ENCODE measurements around the gene FCRL1.

FCRL1 gene, protein sequence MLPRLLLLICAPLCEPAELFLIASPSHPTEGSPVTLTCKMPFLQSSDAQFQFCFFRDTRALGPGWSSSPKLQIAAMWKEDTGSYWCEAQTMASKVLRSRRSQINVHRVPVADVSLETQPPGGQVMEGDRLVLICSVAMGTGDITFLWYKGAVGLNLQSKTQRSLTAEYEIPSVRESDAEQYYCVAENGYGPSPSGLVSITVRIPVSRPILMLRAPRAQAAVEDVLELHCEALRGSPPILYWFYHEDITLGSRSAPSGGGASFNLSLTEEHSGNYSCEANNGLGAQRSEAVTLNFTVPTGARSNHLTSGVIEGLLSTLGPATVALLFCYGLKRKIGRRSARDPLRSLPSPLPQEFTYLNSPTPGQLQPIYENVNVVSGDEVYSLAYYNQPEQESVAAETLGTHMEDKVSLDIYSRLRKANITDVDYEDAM

DNA sequence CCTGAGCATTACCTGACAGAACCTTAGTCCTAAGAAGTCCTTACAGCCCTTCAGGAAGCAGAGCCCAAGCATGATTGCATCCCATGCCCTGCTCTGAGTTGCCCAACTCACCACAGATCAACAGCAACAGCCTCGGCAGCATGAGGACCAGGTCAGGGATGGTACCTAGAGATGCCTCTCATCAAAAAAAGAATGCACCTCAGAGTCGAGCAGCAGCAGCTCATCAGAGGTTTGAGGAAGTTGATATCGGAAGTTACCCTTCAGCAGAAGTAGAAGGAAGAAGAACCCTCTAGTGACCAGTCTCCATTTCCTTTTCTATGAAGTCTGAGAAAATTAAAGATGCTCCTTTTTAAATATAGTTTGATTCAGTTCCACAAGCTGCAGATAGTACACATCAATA lies at the start of gene FCRL1:
Gene FCRL1 (minus strand): TSS at position 225 of the 400 bp plus-strand sequence. CDS start 83 bp downstream, at position 142.
- DNase-seq = no peak

DNA sequence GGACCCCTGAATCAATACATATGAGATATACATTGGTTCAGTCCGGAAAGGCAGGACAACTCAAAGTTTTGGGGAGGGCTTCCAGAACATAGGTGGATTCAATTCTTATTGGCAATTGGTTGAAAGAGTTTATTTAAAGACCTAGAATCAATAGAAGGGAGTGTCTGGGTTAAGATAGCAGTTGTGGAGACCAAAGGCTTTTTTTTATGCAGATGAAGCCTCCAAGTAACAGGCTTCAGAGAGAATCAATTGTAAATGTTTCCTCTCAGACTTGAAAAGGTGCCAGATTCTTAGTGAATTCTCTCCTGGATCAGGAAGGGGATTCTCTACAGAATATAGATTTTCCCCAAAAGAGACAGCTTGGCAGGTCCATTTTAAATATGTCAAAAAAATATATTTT lies 48.7 kb upstream of the FCRL1 start:
- DNase-seq = no peak

DNA sequence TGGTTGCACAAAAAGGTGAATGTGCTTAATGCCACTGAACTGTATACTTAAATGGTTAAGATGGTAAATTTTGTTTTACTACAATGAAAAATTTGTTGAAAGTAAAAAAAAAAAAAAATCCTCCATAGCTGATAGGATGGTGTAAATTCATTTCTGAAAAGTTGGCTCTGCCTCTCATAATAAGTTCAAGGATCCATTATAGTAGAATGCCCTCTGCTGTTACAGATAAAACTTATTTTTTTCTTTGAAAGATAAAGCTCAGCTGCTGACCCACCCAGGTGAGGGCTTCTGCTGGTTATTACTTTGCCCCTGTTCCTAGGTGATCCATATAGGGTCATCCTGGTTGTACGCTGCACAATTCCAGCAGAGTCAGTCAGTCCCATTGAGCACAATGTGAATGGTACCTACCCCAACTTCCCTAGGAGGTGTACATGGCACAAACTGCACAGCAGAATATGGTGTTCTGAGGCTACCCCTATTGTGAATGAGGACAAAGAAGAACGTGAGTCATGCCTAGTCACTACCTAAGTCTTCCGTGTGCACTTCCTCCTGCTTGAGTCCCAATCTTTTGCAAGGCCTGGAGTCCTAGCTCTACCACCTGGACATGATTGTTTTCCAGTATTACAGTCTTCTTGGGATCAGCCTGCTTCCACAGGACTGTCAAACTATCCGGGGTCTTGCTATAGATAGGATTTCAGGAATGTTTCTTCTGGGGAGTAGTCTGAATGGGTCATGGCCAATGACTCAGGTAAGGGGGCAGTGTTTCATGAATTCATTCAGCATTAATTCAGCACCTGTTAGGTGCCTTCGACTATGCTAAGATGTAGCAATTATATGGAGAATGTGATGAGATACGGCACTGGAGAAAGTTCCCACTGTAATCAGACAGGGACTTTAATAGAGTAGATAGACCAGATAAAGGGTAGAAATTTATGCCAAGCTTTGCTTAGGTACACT lies 42.5 kb upstream of the FCRL1 start:
- DNase-seq = no peak

DNA sequence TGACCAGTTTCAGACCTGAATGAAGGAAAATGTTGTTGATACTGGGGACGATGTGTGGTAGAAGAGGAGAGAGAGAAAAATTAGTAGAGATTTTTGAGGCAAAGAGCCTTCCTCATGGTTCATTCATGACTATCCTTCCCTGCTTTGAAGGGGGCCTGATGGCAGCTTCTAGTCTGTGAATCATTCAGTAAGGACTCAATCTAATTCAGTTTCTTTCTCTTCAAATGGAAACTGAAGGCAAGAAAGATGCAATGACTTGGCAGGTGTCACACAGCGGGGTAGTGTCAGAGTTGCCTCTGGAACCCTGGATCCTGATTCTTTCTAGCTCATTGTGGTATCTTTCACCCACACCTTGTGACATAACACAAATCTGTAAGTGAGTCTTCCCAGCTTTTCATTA lies 36.6 kb upstream of the FCRL1 start:
- DNase-seq = no peak

DNA sequence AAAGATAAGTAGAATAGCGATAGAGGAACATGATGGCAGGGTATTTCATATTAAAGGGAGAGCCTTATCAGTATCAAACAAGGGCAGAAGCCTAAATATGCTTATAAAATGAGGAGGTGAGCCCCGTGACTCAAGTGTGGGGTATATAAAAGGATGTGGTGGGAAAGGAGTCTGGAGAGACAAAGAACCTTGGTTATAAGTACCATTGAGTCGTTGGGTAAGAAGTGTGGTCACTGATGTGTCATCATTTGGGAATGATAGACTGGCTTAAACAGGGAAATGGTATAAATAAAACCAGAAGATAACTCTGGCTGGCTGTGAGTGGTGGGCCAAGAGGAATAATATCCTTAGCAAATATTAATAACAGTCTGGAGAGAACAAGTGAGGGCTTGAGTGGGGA lies 32.6 kb upstream of the FCRL1 start:
- DNase-seq = no peak

DNA sequence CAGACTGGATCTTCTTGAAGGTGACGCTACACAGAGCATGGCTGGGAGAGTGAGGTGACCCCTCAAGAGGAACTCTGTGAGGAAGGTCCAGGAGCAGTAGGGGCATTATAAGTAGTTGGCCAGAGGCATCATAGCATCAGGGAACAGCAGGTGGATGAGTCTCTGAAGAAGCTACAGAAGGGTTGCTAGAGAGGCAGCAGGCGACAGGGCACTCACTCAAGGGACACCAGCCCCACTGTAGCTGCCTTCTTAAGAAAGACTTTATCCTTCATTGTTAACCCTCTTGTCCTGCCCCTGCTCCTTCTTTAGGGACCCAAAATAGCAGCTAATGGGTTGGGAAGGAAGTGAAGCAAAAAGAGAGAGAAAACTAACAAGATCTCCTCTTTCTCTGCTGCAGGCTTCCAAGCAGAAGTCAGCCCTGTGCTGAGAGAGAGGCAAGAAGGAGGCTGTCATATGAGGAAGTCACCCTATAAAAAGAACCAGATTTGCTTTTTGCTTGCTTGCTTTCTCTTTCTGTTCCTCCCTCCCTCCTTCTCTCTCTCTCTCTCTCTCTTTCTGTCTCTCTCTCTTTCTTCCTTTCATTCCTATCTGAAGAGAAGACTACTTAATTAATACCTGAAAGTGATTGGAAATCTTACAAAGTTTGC lies 29.4 kb upstream of the FCRL1 start:
- DNase-seq = no peak

DNA sequence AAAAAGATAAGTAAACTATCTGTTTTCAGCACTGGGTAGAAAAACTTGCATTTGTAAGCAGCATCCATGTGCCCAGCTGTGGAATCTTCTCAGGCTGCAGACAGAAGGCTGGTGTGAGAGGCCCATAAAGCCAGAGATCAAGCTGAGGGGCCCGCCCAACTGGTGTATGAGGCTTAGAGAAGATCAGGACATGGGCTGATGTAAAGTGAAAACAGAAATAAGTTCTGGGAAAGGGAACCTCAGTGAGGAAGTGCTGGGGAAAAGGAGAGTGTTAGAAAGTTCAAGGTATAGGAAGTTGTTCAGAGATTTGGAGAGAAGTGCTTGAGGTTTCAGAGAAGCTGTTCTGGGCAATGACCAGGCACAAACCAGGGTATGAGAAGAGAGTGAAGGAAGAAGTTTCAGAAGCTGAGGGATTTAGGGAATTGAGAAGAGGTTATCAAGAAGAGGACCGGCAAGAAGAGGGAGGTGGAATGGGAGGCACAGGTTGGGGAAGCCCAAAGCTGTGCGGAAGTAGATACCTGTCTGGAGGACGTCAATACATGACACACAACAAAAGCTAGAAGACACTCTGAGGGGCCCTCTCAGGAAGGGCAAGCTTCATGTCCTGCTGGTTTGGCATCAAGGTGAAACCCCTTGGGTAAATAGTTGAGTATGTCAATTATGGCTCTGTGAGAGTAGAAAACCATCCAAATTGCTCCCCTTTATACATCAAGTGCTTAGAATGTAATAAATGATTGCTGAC lies 24.3 kb upstream of the FCRL1 start:
- no peak for DNase-seq

DNA sequence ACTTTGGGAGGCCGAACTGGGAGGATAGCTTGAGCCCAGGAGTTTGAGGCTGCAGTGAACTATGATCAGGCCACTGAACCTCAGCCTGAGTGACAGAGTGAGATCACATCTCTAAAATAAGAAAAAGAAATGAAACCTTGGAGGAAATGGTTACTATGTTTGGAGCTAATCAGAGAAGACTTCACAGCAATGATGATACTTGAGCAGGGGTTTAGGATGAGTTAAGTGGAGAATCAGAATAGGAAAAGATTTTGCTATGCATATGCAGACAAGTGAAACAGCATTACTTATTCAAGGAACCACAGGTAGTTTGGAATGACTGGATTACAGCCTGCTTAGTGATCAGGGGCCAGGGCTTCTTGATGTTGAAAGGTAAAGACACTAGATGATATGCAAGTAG lies 23.0 kb upstream of the FCRL1 start:
- no peak for DNase-seq

DNA sequence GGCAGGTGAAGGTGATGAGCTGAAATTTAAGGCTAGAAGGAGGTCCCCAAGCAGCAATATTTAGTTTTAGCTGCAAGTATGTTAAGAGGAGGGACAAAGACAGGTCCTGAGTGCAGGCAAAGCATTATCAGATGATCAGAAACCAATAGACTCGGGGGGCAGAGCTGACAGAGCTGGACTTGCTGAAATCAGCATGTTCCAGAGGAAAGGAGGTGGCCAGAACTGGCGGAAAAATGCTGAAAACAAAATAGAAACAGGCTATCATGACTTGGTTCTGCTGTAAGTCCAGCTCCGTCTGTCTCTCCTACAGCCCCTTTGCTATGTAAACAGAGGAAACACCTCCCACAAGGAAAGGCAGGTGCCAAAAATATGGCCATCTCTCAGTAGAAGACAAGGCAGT lies 21.8 kb upstream of the FCRL1 start, which contains the start of gene CD5L:
Gene CD5L (minus strand): TSS at position 101 of the 400 bp plus-strand sequence. CDS start 107 bp downstream, outside the sequence.
- DNase-seq = no peak

DNA sequence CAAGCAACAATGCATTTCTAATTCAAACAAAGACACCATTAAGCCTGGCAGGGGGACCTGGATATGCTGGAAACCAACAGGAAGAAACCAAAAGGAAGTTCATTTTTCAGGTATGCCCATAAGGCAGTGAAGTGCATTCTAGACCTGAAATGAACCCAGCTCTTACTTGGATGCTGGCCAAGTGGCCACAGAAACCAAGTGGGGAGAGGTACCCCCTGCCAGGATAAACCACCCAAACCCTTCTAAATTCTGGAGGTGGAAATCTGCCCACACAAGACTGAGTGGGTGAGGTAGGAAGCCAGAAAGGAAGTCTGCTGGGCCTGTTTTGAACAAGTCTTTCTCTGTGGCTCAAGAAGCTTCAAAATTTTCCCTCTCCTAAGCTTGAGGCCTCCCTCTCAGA lies 19.0 kb upstream of the FCRL1 start:
- no peak for DNase-seq

DNA sequence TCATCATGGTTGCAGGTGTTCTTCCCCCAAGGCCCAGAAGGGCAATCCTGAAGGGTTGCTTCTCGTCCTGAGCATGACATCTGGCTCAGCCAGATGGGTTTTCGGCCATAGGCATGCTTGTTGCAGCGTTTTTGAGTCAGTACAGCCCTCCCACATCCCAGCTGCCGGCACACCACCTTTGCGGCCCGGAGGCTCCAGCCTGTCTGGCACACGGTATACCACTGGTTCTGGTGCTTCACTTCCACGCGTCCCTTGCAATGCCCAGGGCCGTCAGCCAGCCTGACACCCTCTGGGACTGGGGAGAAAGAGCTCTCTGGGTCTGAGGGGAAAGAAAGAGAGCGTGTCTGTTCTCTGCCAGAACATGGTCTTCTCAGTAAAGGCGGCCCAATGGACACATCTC lies 14.5 kb upstream of the FCRL1 start:
- no peak for DNase-seq

DNA sequence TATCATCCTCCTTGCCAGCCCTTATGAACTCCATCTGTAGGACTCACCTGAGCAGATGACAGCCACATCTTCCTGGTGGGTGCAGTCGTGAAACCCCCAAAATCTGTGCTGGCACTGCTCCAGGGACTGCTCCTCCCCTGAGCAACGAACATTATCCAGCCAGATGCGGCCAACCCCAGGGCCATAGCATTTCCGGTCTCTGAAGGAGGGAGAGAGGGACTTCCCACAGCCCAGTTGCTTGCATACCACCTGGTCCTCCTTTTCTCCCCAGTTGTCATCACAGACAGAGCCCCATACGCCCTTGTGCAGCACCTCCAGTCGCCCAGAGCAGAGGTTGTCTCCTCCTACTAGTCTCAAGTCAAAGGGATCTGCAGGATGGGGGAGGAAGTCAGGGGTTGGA lies 13.2 kb upstream of the FCRL1 start:
- no peak for DNase-seq

DNA sequence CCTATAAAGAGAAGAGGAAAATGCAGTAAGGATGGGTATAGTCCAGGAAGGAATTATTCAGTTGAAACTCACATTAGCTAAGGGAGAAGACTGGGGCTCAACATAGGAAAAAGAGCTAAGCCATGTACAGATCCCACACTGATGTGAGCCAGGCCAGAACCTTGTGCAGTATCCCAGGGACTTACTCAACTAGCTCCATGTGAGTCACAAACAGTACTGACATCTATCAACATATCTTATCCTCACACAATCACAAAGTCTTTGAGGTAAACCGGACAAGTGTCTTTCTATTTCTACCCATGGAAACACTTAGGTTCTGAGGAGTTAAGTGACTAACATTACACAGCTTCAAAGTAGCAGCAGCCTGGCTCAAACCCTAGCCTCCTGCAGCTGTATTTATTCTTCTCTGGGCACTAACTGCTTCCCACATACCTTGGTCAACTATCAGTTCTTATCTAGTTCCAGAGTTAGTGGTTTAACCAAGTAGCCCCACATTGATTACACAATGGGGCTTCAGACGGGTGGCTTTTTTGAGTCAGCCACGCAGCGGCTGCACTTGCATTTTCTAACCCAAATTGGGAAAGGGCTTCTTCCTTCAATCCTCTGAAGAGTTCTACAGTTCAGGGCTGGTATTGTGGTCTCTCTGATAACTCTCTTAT lies 12.2 kb upstream of the FCRL1 start:
- no peak for DNase-seq

DNA sequence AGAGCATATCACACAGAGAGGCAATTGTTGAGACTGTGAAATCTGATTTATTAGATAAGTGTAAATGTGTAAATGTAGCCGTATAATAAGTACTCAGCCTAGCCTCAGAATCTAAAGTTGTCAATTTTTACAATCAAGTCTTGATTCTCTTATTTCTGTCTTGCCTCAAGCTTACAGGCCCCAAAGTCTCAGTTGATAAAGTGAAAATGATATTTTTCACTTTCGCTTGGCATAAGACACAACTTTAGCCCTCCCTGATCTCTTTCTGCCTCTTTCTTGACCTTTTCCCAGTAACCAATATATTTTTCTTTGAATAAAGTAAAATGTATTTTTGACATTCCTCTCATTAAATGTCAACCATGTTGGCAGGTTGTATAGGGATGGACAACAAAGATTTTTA lies 11.0 kb upstream of the FCRL1 start:
- DNase-seq = no peak

DNA sequence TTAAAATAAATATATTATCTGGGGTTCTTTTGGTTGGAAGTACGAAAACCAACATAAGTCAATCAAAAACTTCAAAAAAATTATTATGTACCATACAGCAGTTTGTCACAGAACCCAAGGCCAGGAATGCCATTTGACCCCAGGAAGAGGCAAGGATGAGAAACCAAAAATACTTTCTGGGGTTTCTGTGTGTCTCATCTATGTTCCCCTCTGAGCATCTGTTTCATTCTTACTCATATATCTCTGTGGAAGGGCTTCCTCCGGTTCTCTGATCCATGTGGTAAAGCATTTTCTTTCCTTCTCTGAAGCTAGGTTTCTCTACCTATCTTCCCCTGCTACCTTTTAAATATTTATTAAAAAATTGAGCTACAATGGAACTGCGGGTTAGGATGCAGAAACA lies 9.8 kb upstream of the FCRL1 start:
- DNase-seq = no peak

DNA sequence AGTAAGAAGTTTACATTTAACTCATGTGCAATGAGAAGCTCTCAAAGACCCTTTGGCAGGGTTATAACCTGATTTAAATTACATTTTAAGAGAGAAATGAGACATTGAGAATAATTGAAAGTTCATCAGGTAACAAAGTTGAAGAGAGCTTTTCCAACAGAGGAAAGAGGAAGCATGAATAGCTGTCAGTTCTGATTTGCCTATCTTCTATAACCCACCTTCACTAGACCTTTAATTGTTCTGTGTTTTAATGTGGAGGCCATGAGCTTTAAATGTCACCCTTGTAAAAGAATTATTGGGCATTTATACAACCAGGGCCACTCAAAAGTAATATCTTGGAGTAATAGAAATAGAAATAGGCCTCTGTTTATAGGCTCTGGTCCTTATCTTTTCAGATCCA lies 9.3 kb upstream of the FCRL1 start:
- no peak for DNase-seq

DNA sequence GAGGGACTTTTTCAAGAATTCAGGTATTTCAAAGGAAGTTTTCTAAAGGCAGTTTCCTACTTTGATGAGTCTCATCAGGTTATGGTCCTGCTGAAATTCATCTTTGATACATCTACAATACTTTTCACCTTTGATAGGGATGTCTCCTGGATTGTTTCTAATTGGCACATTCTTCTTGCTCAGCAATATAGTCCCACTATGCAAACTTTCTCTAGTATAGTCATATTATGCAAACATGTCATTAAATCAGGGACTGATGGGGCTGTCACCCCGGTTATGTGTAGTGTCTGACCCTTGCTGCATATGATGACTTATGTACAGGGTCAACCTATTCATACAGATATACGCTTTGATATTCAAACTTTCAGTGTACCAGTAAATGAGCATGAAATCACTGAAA lies 379 bp upstream of the FCRL1 start:
- no peak for DNase-seq

DNA sequence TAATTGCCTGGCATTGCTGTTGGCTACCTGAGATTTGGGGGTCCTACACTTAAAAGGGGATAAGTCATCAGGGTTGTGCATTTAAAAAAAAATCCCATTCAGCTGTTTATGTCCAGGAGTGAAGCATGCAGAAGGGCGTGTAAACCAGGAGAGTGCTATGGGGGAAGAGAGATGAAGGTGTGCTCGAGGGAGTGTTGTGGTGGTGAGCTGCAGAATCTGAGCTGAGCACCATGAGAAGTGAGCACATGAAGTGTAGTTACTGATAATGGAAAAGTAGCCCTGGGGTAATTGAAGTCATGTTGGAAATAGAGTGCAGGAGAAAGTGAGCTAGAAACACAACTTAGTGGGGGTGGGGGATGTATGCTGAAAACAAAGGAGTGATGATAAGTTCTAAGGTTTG lies 705 bp downstream of the FCRL1 start:
- DNase-seq = no peak

DNA sequence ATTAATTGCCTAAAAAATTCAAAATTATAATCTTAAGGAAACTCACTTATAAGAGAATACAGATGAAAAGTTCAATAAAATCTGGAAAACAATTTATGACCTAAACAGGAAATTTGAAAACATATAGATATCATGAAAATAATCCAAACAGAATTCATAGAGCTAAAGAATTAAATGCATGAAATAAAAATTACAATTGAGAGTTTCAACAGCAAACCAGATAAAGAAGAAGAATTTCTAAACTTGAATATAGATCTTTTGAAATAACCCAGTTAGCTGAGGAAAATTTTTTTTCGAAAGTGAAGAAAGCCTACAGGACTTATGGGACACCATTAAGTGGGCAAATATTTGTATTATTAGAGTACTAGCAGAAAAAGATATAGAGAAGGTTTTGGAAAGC lies 6.7 kb downstream of the FCRL1 start:
- DNase-seq = no peak

DNA sequence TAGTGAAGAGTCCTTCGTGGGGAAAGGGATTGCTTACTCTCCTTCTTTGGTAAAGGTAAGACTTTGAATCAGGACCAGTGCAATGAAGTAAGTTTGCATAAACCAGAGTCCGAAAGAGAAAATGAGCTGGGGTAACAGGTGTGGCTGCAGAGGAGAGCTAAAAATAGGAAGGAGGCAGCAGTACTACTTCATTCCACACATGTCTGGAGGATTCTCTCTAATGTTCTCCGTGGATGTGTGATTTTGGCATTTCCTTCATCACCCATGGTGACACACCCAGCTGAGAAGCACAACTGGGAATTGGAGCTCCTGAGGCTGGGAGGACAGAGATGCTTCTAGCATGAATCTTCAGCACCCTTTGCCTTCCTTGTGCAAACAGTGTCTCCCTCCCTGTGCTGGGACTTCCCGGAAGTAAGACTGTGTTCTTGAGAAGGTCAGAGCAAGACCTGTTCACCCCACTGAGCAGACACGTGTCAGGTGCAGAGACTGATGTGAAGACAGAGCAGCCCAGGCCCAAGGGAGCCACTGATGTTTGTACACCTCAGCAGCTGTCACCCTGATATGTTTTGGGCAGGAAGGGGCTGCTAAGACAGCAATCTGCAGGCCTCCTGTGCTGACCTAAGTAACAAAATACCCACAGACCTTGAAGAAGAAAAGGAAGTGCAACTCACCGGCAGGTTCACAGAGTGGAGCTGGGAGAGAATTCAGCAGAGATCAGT lies 13.3 kb downstream of the FCRL1 start:
- no peak for DNase-seq

DNA sequence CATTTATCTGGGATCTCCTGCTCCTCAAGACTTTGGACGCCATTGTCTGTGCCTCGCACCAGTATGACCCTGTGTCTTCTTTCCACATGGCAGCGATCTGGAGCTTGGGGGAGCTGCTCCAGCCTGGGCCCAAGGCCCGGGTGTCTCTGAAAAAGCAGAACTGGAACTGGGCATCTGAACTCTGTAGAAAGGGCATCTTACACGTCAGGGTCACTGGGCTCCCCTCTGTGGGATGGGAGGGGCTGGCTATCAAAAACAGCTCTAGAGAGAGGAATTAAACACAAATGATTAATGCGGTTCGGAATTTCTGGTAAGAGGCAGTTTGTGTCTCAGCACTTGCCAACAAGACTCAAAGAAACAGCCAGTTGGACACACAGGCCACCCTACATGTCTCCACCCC lies 16.1 kb downstream of the FCRL1 start:
- DNase-seq = no peak

Data from stimulated activated naive CD4-positive, alpha-beta T cell treated with Interleukin-2 at 50 U/mL for 16 hours (primary cell).